Epithelial cell of esophagus (primary cell): ENCODE data around the gene BMP6.

Experiments
- DNase-seq: peaks from one replicate; pipeline ENCODE4 v3.0.0; 2010; ENCODE audit warnings: low read depth
- H3K4me3 ChIP-seq: 2 replicates; pipeline ENCODE4 v1.5.1; 2011; ENCODE audit warnings: mild to moderate bottlenecking, low read length, control low read depth
- CTCF ChIP-seq: IDR thresholded peaks from 2 replicates; pipeline ENCODE4 v1.5.1; 2011; ENCODE audit warnings: low read depth, mild to moderate bottlenecking, low read length, control low read depth, inconsistent platforms; ENCODE audit not compliant: insufficient read depth; ENCODE audit errors: missing control alignments

Gene BMP6

GRCh38 chr6:7773322-7773721 is 47.4 kb downstream of the BMP6 start:
- no peak for TF ChIP-seq CTCF
- H3K4me3 ChIP-seq: no peak overlapping the region
- DNase-seq: no peak

GRCh38 chr6:7773914-7774313 is 48.0 kb downstream of the BMP6 start:
- no peak overlapping the region for H3K4me3 ChIP-seq
- DNase-seq: no peak
- TF ChIP-seq CTCF: no peak

DNA sequence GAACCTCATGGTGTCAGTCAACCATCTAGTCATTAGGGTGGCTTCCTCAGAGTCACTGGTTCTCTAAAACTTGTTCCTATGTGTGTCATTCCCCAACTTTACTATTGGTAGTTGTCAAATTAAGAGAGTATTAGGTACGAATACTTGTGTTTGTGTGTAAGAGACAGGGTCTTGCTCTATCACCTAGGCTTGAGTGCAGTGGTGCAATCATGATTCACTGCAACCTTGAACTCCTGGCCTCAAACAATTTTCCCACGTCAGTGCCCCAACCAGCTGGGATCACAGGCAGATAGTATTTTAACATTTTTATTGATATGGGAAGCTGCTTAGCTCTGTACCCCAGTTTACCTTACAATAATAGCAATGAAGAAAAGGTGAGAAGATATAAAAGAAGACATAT is 50.6 kb downstream of the BMP6 start:
- DNase-seq: no peak
- TF ChIP-seq CTCF: no peak
- H3K4me3 ChIP-seq: no peak overlapping the region

GRCh38 chr6:7777074-7777473 is 51.2 kb downstream of the BMP6 start:
- DNase-seq: no peak
- TF ChIP-seq CTCF: no peak
- no peak overlapping the region for H3K4me3 ChIP-seq

DNA sequence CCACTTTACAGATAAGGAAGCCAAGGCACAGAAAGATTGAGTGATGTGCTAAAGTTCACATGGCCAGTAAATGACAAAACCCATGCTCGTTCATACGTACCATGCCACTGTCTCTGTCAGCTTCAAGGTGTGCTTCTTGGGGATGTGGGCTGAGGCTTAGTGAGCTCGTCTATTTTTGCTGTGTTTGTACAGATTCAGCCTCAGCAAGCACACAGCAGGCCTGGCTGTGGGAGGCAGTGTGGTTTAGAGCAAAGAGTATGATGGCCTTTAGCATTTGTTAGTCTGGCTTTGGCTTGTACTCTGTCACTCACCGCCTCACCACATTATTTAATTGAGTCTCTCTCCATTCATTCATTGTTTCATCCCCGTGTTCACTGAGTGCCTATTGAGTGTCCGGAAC is 55.3 kb downstream of the BMP6 start:
- no peak overlapping the region for H3K4me3 ChIP-seq
- no peak for DNase-seq
- no peak for TF ChIP-seq CTCF

- H3K4me3 ChIP-seq: no peak overlapping the region
- no peak for TF ChIP-seq CTCF
- no peak for DNase-seq
Observed at GRCh38 chr6:7784248-7784647, 58.3 kb downstream of the BMP6 start.

DNA sequence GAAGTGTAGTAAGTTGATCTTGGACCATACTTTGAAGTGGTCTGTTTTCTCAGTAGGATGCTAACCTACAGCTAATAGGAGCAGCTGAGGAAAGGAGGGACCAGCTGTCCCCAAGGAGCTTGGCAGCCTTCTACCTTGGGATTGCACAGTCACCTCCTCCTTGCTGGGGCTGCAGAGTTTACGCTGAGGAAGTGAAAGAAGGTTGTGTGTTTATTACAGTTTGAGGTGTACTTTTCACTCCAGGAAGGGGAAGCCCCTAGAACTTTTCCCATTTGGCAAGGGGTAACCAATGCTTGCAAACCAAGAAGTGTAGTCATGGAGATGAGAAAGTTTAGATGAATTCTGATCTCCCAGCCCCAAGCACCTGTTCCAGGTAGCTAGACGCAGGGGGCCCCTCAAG is 58.8 kb downstream of the BMP6 start:
- TF ChIP-seq CTCF: no peak
- no peak overlapping the region for H3K4me3 ChIP-seq
- no peak for DNase-seq
